Lower leg skin (tissue), 4 donors: Measurements from ENCODE around the gene ATP2B2. TPM values are rescaled to one million over a fixed set of nuclear protein-coding genes. Genes with fewer than 3 reads are reported as not detected.

Experiments used
- DNase-seq, 2 donors: peaks; one replicate each; pipeline ENCODE4 v3.0.0-alpha.2; 2019; ENCODE audit warnings: low spot score in 2 of 2
- H3K4me3 ChIP-seq: fragments of 200-600 bp; sonication (generic); 2 replicates; pipeline ENCODE4 v1.5.1; 2017; ENCODE audit warnings: mild to moderate bottlenecking, low read depth; ENCODE audit not compliant: poor library complexity, severe bottlenecking
- POLR2A ChIP-seq, 2 donors: fragments of 450-650 bp; IDR thresholded peaks; one replicate each; pipeline ENCODE4 v1.6.1; 2016 to 2017; ENCODE audit warnings: antibody characterized with exemption in 2 of 2, mild to moderate bottlenecking in 1 of 2, moderate library complexity in 1 of 2
- WGBS, 2 donors: methylation state at CpG; one replicate each; pipeline ENCODE4 v1.1.5; 2018; 5-methylcytosine and 5-hydroxymethylcytosine counted together
- intact Hi-C: fragments of 100-400 bp; cut with DNase I; formaldehyde crosslinking; loops from one replicate; pipeline ENCODE4 v1.15.0; 2023; ENCODE audit warnings: low total_unique reads
- total RNA-seq, 4 donors: library from RNA; depleted of rRNA; stranded (reverse); fragments of >200 nt; gene quantifications; one replicate each; pipeline ENCODE4 v1.1.0, GENCODE V29; 2016
- TF ChIP-seq, protein P1 (sequence below), 3 donors: fragments of 450-650 bp; IDR thresholded peaks; one replicate each; pipeline ENCODE4 v1.5.1; 2016; ENCODE audit warnings: antibody characterized with exemption in 3 of 3, mild to moderate bottlenecking in 3 of 3, moderate library complexity in 2 of 3

ATP2B2 gene
- total RNA-seq, 4 donors from 2014 or later = 0.12 to 0.45 (median 0.19) TPM; not detected in 1

GRCh38 chr3:10340476-10340875 lies 164.9 kb downstream of the ATP2B2 start:
- WGBS, 2 donors = 89% methylated on average over 18 of the region's 18 CpGs
- DNase-seq = no peak
- no peak for TF ChIP-seq POLR2A (IDR thresholded peaks at IDR 0.05)
- no peak overlapping the region for H3K4me3 ChIP-seq
- intact Hi-C loops = no loop called here

DNA sequence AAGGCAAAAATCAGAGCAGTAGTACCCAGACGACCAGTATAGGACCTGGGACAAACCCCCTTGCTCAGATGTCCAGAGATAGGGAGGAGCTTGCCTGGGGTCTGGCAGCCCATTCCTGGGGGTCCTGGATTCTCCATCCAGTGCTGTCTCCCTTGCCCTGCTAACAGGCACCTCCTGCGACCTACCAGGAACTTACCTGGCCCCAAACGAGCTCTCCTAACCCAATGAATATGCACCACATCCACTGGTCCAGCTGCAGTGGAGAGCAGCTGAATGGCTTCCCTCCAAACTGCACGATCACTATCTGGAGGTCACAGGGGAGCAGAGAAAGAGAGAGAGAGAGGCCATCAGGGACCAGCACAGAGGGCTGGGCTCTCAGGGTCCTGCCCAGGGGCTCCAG lies 165.3 kb downstream of the ATP2B2 start:
- intact Hi-C loops = no loop called here
- no peak for DNase-seq
- no peak overlapping the region for H3K4me3 ChIP-seq
- WGBS, 2 donors = 56 to 74% methylated on average over 3 to 4 of the region's 4 CpGs
- TF ChIP-seq POLR2A (IDR thresholded peaks at IDR 0.05) = no peak
- TF ChIP-seq, protein P1, sequence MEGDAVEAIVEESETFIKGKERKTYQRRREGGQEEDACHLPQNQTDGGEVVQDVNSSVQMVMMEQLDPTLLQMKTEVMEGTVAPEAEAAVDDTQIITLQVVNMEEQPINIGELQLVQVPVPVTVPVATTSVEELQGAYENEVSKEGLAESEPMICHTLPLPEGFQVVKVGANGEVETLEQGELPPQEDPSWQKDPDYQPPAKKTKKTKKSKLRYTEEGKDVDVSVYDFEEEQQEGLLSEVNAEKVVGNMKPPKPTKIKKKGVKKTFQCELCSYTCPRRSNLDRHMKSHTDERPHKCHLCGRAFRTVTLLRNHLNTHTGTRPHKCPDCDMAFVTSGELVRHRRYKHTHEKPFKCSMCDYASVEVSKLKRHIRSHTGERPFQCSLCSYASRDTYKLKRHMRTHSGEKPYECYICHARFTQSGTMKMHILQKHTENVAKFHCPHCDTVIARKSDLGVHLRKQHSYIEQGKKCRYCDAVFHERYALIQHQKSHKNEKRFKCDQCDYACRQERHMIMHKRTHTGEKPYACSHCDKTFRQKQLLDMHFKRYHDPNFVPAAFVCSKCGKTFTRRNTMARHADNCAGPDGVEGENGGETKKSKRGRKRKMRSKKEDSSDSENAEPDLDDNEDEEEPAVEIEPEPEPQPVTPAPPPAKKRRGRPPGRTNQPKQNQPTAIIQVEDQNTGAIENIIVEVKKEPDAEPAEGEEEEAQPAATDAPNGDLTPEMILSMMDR (IDR thresholded peaks at IDR 0.05) = no peak

DNA sequence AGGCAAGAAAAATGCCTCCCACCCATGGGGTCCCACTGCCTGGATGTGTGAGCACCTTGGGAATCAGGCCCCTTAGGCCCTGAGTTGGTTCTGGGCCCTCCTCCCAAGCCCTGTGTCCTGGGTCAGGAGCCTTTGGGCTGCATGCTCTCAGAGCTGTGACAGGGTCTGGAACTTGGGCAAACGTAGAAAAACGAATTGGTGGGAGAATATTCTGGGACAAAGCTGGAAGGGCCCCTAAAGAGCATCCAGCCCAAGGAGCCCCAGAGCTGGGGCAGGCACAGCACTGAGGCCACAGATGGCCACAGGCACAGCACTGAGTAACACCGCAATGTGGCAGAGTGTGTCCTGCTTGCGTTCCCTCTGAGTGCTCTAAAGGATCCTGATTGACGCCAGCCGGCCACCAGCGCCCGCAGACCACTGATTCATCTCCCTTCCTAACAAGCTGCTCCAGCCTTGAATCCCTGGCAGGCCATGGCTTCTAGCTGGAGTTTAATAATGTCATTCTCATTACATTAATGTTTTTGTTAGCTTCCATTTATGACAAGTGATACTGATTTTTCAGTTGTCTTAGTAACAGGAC lies 165.9 kb downstream of the ATP2B2 start:
- DNase-seq = no peak
- WGBS, 2 donors = 84 to 88% methylated on average over 8 of the region's 8 CpGs
- H3K4me3 ChIP-seq = no peak overlapping the region
- TF ChIP-seq POLR2A (IDR thresholded peaks at IDR 0.05) = no peak
- TF ChIP-seq, protein P1 (IDR thresholded peaks at IDR 0.05) = no peak
- intact Hi-C loops = no loop called here

GRCh38 chr3:10338591-10339353 lies 166.6 kb downstream of the ATP2B2 start:
- 76 to 79% methylated on average over 12 of the region's 12 CpGs for WGBS, 2 donors
- TF ChIP-seq, protein P1 (IDR thresholded peaks at IDR 0.05) = no peak
- no peak for TF ChIP-seq POLR2A (IDR thresholded peaks at IDR 0.05)

DNA sequence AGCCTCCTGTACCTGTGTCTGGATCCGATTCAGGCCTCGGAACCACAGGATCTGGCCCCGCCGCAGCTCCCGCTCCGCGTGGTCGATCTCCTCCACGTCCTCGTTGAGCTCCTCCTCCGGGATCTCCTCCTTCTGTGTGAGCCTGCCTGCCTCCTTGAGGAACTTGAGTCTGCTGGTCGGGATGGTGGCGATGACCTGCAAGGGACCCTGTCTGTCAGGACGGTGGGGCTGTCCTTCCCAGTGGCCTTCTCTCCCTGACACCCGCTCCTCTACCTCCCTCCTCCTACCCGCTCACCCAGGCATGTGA lies 167.3 kb downstream of the ATP2B2 start:
- DNase-seq = no peak
- no peak overlapping the region for H3K4me3 ChIP-seq
- intact Hi-C loops = no loop called here
- no peak for TF ChIP-seq POLR2A (IDR thresholded peaks at IDR 0.05)
- TF ChIP-seq, protein P1 (IDR thresholded peaks at IDR 0.05) = no peak
- 81 to 83% methylated on average over 16 of the region's 16 CpGs for WGBS, 2 donors

More at GRCh38 chr3:10338591-10339353, 166.6 kb downstream of the ATP2B2 start:
- H3K4me3 ChIP-seq = no peak overlapping the region
- DNase-seq = no peak
- intact Hi-C loops = no loop called here

GRCh38 chr3:10337323-10338163 lies 167.8 kb downstream of the ATP2B2 start:
- H3K4me3 ChIP-seq = no peak overlapping the region
- TF ChIP-seq, protein P1 (IDR thresholded peaks at IDR 0.05) = no peak
- TF ChIP-seq POLR2A (IDR thresholded peaks at IDR 0.05) = no peak
- 61 to 68% methylated on average over 13 to 20 of the region's 20 CpGs for WGBS, 2 donors
- no peak for DNase-seq
- intact Hi-C loops = no loop called here
